Stimulated activated CD4-positive, alpha-beta T cell treated with anti-CD3 and anti-CD28 coated beads, Interleukin-4, amount 100 ng/mL, for 24 hours (primary cell): ENCODE data around the gene CIBAR2.

Experiments used
- DNase-seq: peaks from one replicate; pipeline ENCODE4 v3.0.0-alpha.2; 2020

CIBAR2 gene

DNA sequence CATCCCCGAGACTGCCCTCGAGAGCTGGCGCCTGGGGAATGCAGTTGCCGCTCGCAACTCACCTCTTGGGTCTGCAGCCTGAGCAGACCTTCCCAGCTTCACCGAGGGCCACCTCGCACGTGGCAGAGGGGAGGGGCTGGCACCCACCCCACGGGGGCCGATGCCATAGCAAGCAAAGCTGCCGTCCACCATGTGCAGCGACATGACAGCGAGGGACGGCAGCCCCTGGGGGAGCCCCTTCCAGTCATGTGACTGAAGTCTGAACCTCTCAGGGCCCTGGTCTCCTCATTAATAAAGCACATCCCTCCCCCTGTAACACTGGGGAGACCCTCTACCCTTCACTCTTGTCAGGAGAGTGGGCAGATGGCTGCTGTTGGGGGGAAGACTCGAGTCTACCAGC is 30.5 kb downstream of the CIBAR2 start:
- no peak for DNase-seq

DNA sequence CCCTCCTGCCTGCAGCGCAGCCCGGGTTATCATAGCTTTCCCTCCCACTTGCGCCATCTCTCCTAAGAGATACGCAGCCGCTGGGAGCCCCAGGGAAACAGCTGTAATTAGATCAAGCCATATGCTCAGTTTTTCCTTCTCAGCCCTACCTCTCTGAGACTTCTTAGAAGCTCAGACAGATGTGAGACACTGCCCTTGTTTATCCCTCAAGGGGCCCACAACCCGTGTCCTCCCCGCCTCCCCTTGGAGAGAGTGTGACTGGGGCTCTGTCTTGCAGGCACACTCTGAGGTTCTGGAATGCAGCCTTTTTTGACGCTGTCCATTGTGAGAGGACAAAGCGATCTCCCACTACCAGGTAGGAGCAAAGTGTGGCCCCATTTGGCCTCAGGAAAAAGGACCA is 31.2 kb downstream of the CIBAR2 start:
- no peak for DNase-seq

DNA sequence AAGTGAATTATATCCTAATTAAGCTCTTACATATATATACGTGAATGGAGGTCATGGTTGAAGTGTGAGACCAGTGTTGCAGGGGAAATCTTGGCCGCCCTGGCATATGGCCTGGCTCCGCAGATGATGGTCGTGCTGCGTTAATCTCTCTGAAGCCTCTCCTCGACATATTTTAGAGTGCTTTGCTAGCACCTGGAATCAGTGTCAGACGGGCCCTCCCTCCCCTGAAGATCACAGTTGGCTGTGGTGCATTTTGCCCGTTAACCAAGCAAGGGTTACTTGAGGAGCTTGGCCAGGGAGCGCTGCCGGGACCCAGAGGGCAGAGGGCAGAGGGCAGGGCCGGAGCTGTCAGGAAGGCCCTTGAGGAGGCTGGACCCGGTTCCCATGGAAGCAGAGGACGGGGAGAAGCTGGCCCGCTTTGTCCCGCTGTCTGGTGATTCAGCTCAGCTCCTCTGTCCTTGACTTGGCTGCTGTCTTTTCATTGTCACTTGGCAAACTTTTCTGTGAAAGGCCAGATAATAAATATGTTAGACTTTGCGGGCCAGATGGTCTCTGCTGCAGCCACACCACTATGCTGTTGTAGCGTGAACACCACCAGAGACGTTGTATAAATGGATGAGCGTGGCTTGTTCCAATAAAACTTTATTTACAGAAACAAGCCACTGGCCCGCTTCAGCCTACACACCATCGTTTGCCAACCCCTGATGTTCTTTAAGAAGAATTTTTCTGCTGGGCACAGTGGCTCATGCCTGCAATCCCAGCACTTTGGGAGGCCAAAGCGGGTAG is 32.3 kb downstream of the CIBAR2 start:
- no peak for DNase-seq

DNA sequence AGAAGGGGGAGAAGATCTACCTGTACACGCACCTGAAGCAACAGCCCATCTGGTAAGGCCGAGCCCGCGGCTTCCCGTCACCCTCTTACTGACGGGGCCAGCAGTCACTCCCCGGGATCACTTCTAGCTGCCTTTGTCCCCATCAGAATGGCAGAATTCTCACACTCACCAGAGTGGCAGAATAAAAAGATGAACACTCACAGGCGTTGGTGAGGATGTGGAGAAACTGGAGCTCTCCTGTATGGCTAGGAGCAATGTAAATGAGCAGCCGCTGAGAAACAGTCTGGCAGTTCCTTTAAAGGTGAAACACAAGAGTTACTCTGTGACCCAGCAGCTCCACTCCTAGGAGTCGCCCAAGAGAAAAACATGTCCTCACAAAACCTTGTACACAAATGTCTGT is 33.3 kb downstream of the CIBAR2 start:
- DNase-seq: no peak

DNA sequence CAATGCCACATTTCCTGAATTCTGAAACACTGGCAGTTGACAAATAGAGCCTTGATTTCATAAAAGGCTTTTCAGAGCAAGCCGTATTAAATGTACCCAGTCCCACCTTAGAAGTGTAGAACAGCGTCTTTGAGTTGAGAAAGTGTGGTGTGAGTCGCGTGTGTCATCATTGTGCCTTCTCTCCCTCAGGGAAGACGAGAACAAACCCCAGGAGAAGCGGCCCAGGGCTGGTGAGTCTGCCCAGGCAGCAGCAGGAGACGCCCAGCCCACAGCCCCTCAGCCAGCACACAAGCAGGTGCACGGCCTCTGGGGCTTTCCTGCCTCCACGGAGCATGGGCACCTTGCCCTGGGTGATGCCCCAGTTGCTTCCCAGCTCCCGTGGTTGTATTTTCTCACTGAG is 34.0 kb downstream of the CIBAR2 start:
- DNase-seq: no peak

DNA sequence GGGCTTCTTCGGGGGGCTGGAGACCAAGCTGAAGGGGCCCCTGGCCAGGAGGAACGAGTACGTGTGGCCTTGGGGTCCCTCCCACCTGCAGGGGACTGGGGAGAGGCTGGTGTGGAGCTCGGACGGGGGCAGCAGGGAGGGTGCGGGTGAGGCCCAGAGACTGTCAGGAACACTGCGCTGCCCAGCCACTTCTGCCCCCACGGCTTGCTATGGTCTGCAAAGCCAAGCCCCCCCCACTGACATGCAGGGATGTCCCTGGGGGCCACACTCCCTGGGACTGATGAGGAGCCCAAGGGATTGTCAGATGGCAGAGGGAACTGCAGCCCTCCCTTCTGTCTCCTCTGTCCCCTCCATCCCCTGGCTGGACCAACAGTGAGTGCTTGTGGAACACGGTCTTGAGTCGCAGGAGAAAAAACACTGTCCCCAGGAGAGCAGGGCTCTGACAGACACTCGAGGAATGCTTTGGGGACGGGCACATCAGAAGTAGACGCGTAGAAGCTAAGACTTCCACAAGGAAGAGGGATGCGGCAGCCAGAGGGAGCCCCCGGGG is 34.6 kb downstream of the CIBAR2 start:
- DNase-seq: no peak

DNA sequence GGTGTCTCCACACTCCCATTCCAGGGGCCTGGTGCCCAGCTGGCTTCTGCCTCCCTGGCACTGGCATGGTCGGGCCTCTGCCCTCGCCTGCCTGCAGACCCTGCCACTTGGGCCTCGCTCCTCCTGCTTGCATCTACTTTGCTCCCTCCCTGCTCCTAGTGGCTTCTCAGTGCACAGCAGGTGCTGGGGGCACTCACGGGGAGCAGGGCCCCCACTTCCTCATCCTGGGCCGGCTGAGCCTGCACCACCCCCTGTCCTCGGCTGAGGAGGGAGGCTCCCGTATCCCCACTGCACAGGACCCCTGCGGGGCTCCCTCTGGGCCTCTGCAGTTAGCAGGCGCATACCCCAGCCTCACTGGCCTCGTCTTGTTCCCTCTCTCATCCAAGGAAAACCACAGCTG is 35.2 kb downstream of the CIBAR2 start:
- no peak for DNase-seq

DNA sequence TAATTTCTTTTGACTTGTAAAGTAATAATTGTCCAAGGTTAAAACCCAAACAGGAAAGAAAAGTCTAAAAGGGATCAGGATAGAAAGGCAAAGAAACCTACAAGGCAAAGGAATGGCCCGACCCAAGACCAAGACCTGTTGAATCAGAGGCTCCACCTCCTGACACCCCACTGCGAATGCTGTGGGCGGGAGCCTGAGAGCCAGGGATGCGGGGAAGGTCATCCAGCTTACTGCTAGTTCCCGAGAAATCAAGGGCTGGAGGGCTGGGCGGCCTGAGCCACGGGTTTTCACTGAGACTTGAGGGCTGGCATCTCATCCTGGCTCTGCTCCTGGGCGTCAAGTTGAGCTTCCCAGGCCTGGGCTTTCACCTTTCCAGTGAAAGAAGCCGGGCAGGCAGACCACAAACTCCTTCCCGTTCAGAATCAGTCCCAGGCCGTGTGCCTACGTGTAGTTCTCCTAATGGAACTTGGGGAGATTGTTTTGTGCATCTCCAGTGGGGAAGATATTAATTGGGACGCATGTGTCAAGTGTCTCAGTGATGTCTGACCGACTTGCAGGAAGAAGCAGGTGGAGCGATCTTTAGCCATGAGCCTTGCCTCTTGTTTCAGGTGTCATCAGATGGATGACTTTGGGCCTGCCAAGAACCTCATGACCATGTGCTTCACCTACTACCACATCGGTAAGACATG is 36.9 kb downstream of the CIBAR2 start:
- DNase-seq: no peak

DNA sequence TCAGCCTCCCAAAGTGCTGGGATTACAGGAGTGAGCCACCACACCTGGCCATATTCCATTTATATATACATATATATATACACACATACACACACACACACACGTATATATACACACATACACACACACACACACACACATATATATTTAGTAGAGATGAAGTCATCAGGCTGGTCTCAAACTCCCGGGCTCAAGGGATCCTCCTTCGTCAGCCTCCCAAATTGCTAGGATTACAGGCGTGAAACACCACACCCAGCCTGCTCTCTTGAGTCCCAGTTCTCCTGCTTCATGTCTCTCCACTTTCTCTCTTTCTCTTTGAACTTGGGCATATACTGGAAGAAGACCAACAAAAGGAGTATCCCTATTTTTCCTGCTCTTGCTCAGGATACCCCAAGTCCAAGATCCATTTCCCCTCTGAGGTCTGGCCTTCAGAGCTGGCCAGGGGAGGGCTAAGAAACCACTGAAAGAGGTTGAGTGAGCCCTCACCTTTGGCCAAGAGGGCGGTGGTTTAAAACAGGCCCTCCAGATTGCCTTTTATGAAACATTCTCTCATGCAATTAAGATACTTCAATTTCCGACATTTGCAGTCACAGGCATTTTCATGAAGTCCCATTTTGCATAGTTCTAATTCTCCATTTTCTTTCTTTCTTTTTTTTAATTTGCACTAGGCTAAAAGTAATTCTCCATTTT is 37.9 kb downstream of the CIBAR2 start:
- no peak for DNase-seq

DNA sequence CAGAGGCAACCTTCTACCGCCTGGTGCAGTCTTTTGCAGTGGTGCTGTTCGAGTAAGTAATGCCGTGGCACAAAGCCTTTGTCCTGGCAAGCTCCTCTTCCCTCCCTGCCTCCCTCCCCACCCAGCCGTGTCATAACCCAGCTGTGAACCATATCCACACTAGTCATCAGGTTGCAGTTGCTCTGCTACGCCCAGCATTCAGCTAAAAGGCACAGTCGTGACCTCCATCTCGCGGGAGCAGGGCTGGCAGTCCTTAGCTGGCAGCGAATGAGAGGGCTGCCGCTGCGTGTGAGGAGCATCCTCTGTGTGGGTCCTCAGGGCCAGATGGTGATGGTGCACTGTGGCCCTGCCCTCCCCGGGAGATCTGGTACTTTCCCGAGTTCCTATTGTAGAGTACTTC is 39.3 kb downstream of the CIBAR2 start:
- DNase-seq: no peak

DNA sequence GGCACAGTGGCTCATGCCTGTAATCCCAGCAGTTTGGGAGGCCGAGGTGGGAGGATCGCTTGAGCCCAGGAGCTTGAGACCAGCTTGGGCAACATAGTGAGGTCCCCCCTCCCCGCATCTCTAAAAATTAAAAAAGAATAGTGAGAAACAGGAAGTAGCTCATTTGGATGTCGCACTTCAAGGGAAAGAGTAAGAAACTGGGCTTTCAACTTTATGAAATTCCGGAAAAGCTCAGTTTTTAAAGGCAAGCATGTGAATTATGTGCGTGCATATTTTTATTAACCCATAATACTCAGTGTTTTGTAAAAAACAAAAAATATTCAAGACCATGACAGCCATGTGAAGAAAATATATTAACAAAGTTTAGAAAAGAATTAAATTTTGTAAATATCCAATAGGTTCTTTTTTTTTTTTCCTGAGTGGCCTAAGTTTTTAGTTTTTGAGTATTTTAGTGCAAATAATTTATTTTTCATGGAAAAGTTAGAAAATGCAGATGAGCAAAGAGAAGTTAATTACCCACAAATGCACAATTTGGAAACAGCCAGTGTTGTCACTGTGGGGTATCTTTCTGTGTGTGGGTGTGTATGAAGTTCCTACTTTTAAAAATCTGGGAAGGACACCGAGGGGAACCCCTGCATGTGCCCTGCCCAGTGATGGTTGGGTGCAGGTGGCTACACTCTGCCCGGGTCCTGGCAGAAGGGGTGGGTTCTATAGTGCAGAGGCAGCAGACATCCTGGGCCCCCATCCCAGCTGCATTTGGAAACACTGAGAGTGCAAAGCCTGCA is 40.0 kb downstream of the CIBAR2 start:
- no peak for DNase-seq

DNA sequence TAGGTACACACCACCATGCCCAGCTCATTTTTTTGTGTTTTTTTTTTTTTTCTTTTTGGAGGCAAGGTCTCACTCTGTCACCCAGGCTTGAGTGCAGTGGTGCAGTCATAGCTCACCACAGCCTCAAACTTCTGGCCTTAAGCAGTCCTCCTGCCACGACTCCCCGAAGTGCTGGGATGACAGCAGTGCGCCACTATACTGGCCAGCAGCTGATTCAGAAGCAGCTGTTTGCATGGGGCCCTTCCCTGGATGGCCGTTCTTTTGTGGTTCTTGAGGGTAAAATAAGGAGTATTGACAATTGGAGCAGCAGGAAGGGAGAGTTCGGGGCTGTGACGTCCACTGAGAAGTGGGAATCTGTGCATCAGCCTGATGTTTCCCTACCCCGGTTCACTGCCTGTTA is 43.1 kb downstream of the CIBAR2 start:
- no peak for DNase-seq

DNA sequence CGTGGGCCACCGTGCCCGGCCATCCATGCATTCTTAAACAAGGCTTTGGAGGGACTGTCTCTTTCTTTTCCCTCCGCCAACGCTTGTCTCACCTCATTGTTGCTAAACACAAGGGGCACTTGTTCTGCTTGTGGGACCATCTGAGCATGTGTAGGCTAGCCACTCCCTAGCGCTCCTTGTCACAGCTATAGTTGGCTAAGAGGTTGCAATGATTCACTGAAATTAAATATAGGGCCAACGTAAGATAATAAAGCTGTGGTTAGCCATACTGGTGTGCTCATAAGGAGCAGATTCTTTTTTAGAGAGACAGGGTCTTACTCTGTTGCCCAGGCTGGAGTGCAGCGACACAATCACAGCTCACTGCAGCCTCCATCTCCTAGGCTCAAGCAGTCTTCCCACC is 43.5 kb downstream of the CIBAR2 start:
- no peak for DNase-seq

DNA sequence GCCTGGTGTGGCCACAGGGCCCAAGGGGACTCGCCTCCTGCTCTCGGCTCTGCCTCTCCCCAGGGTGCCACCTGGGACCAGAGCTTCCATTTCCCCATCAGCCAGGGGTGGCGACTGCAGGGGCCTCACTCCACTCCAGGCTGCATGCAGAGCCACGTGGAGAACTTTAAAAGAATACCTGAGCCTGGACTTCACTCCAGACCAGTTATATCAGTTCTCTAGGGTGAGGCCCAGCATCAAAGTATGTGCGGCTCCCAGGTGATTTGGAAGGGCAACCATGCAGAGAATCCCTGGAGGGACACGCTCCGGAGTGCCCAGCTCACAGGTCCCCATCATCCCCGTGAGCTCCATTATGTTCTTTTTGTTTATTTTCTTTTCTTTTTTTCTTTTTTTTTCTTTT is 44.8 kb downstream of the CIBAR2 start:
- DNase-seq: no peak

DNA sequence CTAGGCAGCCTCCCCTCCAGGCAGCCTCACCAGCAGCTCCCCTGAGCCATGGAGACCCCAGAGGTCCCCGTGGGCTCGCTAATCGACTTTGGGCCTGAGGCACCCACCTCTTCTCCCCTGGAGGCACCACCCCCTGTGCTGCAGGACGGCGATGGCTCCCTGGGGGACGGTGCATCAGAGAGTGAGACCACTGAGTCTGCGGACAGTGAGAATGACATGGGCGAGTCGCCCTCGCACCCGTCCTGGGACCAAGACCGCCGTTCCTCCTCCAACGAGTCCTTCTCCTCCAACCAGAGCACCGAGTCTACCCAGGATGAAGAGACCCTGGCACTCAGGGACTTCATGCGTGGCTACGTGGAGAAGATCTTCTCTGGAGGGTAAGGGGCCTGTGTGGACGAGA is 45.2 kb downstream of the CIBAR2 start:
- DNase-seq: no peak

DNA sequence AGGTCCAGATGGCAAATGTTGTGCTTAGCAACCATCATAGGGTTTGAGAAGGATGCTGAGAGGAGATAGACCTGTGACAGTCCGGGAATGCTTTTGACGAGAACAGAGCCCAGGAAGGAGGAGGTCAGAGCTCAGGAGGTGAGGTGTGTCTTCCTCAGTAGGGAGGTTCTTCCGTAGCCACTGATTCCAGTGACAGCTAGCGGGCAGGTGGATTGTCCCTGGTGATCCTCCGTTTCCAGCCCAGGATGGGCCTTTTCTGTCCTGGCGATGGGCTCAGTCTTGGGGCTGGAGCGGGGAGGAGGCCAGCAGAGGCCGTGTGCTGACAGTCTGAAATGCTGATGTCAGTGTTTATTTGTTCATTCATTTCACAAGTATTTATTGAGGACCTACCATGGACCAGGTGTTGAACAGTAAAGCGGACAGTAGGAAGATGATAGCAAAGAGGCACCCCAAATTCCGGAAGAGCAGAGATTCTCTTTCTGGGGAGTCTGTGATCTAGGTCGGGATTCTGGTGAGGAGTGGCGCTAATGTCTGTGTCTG is 45.9 kb downstream of the CIBAR2 start:
- DNase-seq: no peak

DNA sequence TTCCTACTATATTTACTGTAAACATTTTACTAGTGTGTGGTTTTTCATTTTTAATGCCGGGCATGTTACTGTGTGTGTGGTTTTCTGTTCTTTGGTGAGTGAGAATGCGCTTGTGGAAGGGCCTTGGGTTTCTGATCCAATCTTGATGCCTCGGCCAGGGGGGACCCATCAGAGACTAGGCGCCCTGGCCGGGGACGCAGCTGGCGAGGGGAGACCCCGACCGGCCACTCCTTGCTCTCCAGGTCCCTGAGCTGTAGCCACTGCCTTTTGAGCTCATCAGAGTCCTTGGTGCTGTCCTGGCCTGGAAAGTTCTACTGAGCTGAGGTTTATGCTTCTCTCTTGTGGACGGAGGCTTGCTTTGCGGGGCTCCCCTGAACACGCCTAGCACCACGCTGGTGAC is 47.2 kb downstream of the CIBAR2 start:
- no peak for DNase-seq

DNA sequence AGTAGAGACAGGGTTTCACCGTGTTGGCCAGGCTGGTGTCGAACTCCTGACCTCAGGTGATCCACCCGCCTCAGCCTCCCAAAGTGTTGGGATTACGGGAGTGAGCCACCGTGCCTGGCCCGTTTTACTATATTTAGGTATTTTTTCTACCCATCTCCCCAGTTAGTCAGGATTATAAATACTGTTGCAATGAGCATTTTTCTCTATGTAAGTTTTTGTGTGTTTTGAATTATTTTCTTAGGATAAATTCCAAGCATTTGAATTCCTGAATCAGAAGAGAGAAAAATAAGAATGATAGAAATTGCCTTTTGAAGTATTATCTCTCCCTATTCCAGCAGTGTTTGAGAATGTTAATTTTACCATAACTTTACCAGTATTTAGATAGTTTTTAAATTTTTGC is 48.1 kb downstream of the CIBAR2 start:
- no peak for DNase-seq

DNA sequence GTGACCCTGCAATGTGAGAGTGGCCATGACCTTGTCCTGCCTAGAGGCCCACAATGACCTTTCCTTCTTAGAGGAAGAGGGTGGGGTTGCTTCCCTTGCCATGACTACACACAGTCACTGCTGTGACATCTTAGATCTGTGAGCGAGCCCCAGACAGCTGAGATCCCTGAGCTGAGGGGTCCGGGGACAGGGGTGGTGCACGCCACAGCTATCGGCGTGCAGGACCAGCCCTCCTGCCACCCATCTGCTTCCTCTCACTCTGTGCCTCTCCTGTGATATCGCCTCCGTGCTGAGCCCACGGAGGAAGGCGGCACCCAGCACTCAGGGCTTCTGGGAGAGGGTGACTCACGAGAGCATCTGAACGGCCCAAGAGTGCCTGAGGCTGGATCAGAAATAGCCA is 49.4 kb downstream of the CIBAR2 start:
- no peak for DNase-seq

DNA sequence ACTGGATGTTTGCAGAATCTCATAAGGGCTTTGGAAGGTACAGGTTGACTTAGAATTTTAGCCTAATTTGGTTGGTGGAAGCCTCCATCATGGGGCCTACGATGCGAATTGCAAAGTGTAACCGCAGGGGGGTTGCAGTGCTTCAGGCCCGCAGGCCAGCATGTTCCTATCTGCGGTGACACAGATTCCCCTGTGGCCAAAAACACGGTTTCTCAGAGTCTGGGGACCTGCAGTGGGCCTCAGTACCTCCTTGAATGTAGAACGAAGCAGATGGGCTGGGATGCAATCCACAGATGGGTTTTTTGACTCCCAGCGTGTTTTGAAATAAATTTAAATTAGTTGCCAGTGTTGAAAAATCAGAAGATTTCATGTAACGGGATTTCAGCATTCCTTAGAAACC is 49.9 kb downstream of the CIBAR2 start:
- no peak for DNase-seq

DNA sequence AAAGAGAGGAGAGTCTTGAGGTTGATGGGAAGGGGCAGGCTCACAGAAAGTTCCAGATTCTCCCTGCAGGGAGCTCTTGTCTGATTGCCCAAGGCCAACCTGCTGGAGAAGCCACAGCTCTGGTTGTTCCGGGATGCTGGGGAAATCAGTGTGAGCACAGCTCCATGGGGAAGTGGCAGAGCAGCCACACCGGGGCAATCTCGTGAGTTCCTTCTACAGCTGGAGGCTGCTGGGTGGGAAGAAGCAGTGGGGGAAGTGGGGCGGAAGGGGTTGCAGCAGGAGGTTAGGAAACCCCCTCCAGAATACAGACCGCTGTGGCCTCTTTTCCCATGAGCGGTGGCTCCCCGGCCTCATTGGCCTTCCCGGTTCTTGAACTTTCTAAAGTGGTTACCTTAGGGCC is 50.7 kb downstream of the CIBAR2 start:
- DNase-seq: no peak

DNA sequence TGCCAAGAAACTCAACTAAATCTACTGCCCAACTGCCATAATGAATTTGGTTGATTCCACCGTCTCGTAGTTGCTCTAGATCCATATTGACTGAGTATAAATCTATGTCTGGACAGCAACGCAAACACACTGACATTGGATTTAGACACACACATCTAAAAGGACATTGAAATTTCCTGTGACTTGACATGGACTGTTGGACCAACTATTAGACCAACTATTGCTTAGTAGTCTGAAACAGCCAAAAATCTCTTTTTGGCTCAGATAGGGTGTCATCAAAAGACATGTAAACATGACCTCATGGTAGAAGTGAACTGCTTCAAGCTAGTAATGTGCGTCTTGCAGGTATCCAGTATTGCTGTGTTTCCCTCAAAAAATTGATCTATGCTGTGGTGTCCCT is 53.4 kb downstream of the CIBAR2 start:
- no peak for DNase-seq

DNA sequence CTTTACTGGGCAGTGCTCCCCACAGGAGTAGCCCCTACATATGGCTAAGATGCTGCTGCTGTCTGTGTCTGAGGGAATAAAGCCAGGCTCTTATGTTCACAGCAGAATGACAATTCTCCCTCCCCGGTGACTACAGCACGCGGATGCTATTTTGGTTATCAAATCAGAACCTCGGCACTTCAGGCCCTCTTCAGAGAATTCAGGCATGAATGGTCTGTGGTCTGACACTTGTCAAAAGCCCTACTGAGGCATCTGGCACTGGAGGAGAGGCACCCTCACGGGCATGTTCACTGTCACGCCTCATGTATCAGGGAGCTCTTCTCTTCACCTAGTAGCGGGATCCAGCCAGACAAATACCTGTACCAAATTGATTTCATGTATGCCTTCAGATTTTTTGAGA is 54.3 kb downstream of the CIBAR2 start:
- DNase-seq: no peak
